Activated CD8-positive, alpha-beta T cell treated with anti-CD3 and anti-CD28 coated beads, Interleukin-2, amount 10 ng/mL, durations not matched to agents 7 days and 5 days (primary cell): ENCODE measurements around the gene LINC00305. TPM values are rescaled to one million over a fixed set of nuclear protein-coding genes. Genes with fewer than 3 reads are reported as not detected.

Source experiments
- ATAC-seq: fragments of 150-1000 bp; cut with Tn5 transposase; one replicate; pipeline ENCODE4 v1.10.0; 2021; ENCODE audit warnings: moderate library complexity
- CTCF ChIA-PET: fragments of 350-600 bp; sonication (Branson Sonifier 250); formaldehyde crosslinking; loops from one replicate; lab custom pipeline; 2021; ENCODE audit warnings: antibody characterized with exemption; lab: Charles Lee
- POLR2A ChIA-PET: fragments of 350-600 bp; sonication (Branson Sonifier 250); formaldehyde crosslinking; loops from one replicate; lab custom pipeline; 2021; ENCODE audit warnings: antibody characterized with exemption; lab: Charles Lee
- DNase-seq: peaks from one replicate; pipeline ENCODE4 v3.0.0-alpha.2; 2020
- H3K27ac Mint-ChIP-seq: one replicate; pipeline ENCODE4 v1.8.0; 2021; ENCODE audit warnings: mild to moderate bottlenecking, mixed read lengths
- H3K27me3 Mint-ChIP-seq: one replicate; pipeline ENCODE4 v1.8.0; 2021; ENCODE audit warnings: low read depth, mixed read lengths
- H3K36me3 Mint-ChIP-seq: one replicate; pipeline ENCODE4 v1.8.0; 2021; ENCODE audit warnings: low read depth, mixed read lengths
- H3K4me1 Mint-ChIP-seq: one replicate; pipeline ENCODE4 v1.8.0; 2021; ENCODE audit warnings: low read depth, mixed read lengths
- H3K4me3 Mint-ChIP-seq: one replicate; pipeline ENCODE4 v1.8.0; 2021; ENCODE audit warnings: mild to moderate bottlenecking, mixed read lengths
- H3K9me3 Mint-ChIP-seq: one replicate; pipeline ENCODE4 v1.8.0; 2022; ENCODE audit warnings: mixed read lengths; ENCODE audit not compliant: insufficient read depth
- total RNA-seq, 2 experiments: library from RNA; stranded (reverse); gene quantifications; one replicate each; pipeline ENCODE4 v1.2.3, GENCODE V29; 2021

LINC00305 gene
- total RNA-seq, 2 experiments from 2014 or later, result not detected

DNA sequence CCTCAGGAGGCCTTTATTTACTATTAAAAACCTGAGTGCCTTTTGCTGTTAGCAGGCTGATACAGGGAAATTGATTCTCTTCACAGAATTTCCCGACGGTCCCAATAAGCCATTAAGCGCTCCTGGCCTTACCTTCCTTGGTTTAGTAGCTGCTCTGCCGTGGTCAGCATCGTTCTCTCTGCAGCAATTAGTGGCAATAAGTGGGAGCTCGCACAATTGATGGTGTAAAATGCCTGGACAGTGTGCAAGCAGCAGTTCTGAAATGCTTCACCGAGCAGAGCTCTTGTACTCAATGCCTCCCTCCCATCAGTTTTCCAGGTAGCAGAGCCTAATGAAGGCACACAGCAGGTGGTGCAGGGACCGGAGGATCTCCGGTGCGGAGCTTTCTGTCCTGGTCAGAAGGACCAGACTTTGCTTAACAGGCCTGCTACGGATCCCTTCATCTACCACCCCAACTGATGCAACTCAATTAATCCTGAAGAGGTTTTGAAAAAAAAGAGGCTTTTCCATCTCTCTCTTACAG lies 1.1 kb upstream of the LINC00305 start:
- Mint-ChIP-seq H3K27ac (no peak overlapping the region), H3K36me3 (no peaks in the 10 kb centered on the region), H3K4me3 (no peak overlapping the region), H3K9me3 (no peaks in the 10 kb centered on the region), H3K4me1 (no peaks in the 10 kb centered on the region), H3K27me3 (no peaks in the 10 kb centered on the region)
- DNase-seq, result no peak
- POLR2A ChIA-PET, result no interaction called here
- CTCF ChIA-PET, result no interaction called here
- no peak for ATAC-seq

DNA sequence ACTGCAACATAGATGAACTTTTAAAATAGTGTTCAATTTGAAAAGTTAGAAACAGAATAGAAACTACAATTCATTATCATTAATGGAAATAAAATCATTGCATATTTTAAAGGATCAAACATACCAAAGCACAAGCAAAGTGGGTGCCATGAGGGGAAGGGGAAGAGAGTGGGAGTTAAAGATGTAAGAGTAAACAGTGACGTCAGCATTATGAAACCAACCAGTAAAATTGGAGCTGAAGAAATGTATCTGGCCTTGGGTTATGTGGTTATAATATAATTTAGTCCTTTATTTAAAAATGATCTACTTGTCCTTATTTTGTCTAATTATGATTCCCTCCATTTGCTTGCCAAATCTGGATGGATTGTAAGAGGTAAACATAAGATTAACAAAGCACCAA lies 6.0 kb downstream of the LINC00305 start:
- Mint-ChIP-seq H3K4me1 (no peaks in the 10 kb centered on the region), H3K27me3 (no peaks in the 10 kb centered on the region), H3K36me3 (no peaks in the 10 kb centered on the region), H3K27ac (no peak overlapping the region), H3K4me3 (no peak overlapping the region), H3K9me3 (no peaks in the 10 kb centered on the region)
- no peak for ATAC-seq
- DNase-seq, result no peak
- ChIA-PET CTCF (no interaction called here), POLR2A (no interaction called here)

DNA sequence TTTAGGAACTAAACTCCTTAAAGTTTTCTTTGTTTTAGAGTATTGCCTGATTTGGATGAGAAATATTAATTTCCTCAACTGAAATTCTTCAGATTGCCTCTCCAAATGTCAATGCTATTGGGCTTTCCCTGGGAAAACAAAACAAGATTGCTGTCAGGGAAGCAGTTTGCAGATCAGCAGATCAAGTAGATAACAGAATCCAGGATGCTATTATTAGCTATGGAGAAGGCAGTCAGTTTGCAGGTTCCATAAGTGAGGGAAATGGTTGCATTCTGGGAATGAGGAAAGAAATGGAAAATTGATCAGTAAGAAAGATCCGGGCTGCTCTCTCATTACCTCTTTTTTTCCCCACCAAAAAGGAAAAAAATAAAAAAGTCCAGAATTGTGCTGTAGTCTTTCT lies 11.0 kb downstream of the LINC00305 start:
- Mint-ChIP-seq H3K4me1 (no peaks in the 10 kb centered on the region), H3K4me3 (no peak overlapping the region), H3K27ac (no peak overlapping the region), H3K27me3 (no peaks in the 10 kb centered on the region), H3K36me3 (no peaks in the 10 kb centered on the region), H3K9me3 (no peaks in the 10 kb centered on the region)
- CTCF ChIA-PET, result no interaction called here
- POLR2A ChIA-PET, result no interaction called here
- no peak for ATAC-seq
- no peak for DNase-seq

DNA sequence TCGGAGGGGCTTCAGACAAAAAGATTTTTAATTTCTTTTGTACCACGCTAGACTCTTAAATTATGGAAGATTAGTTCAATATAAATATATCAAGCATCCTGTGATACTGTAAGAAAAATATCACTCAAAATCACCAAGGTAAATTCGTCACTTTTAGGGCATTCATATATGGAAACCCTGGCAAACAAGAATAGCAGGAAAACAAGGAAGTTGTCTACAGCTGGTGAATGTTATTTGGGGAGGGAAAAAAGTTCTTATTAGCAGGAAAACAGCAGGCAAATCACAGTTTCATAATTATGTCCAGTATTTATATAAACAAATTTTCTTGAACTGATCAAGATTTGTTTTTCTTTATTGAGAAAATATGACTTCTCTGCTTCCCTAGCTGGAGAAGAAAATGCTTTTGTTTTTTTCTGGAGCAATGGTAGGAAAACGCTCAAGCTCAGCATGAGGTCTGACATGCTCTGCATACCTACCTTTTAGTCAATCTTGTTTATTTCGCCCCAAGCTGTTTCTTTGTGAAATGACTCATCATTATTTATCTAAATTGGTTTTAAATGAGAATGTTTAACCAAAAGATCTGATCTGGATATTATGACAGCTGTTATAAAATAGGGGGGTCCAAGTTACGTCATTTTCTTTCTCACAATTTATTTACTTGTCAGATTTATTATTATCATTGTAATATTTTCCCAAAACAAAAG lies 14.7 kb downstream of the LINC00305 start:
- DNase-seq, result no peak
- H3K27ac Mint-ChIP-seq, result no peak overlapping the region
- no peaks in the 10 kb centered on the region for H3K9me3 Mint-ChIP-seq
- H3K27me3 Mint-ChIP-seq, result no peaks in the 10 kb centered on the region
- ATAC-seq, result no peak
- ChIA-PET POLR2A (no interaction called here), CTCF (no interaction called here)
- no peak overlapping the region for H3K4me3 Mint-ChIP-seq
- no peaks in the 10 kb centered on the region for H3K4me1 Mint-ChIP-seq
- H3K36me3 Mint-ChIP-seq, result no peaks in the 10 kb centered on the region

DNA sequence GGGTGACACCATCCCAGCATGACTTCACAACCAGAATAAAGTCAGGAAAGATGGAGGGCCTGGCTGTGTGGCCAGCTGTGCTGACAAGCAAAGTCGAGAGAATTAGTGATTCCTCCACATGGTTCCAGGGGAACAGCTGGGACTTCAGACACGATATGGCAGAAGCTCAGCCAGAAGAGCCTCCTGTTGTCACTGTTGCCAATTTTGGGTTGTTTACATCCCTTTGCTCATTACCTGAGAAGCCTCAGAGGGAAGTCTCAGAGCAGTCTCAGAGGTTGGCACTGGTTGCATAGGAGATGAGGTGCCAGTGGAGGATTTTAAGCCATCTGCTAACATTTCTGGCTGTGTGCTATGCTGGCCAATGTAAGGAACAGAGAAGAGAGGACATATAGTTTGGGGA lies 16.0 kb downstream of the LINC00305 start:
- DNase-seq, result no peak
- ATAC-seq, result no peak
- H3K27me3 Mint-ChIP-seq, result no peaks in the 10 kb centered on the region
- no peak overlapping the region for H3K4me3 Mint-ChIP-seq
- H3K36me3 Mint-ChIP-seq, result no peaks in the 10 kb centered on the region
- H3K4me1 Mint-ChIP-seq, result no peaks in the 10 kb centered on the region
- ChIA-PET CTCF (no interaction called here), POLR2A (no interaction called here)
- H3K27ac Mint-ChIP-seq, result no peak overlapping the region
- H3K9me3 Mint-ChIP-seq, result no peaks in the 10 kb centered on the region

DNA sequence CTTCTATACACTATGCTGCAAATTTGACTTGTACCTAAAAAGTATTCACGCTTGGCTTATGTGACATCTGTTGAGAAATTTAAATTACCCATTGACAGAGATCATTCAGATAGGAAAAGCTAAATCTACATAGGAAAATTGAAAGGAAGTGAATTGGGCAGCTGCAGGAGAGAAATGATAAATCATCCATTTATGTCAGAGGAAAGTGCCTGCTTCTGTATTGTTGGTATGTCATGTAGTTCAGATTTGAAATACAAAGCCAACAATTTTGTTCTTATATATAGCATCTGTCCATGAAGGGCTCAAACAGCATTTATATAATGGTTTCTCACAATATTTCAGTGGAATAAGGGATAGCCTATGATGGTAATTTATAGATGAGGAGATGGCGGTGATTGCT lies 17.6 kb downstream of the LINC00305 start:
- CTCF ChIA-PET, result no interaction called here
- DNase-seq (no peak), ATAC-seq (no peak)
- Mint-ChIP-seq H3K4me1 (no peaks in the 10 kb centered on the region), H3K27me3 (no peaks in the 10 kb centered on the region), H3K9me3 (no peaks in the 10 kb centered on the region), H3K27ac (no peak overlapping the region), H3K36me3 (no peaks in the 10 kb centered on the region), H3K4me3 (no peak overlapping the region)
- POLR2A ChIA-PET, result no interaction called here

DNA sequence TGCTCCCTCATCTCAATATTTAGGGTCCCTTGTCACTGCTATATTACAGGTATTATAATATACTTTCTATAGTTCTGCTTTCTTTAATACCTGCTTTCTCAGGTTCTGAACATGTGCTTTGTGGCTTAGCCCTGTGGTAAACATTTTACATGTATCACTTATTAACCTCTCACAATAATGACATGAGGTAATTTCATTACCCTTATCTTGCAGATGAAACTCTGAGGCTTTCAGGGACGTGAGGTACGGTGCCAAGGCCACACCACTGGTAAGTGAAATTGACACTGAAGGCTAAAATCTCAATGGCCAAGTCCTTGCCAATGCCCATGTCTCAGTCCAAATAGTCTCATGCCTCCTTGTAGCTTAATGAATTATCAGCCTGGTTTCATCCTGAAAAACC lies 21.7 kb downstream of the LINC00305 start:
- Mint-ChIP-seq H3K4me3 (no peak overlapping the region), H3K4me1 (no peaks in the 10 kb centered on the region), H3K27me3 (no peaks in the 10 kb centered on the region), H3K27ac (no peak overlapping the region), H3K9me3 (no peaks in the 10 kb centered on the region), H3K36me3 (no peaks in the 10 kb centered on the region)
- no peak for DNase-seq
- POLR2A ChIA-PET, result no interaction called here
- CTCF ChIA-PET, result no interaction called here
- ATAC-seq, result no peak

DNA sequence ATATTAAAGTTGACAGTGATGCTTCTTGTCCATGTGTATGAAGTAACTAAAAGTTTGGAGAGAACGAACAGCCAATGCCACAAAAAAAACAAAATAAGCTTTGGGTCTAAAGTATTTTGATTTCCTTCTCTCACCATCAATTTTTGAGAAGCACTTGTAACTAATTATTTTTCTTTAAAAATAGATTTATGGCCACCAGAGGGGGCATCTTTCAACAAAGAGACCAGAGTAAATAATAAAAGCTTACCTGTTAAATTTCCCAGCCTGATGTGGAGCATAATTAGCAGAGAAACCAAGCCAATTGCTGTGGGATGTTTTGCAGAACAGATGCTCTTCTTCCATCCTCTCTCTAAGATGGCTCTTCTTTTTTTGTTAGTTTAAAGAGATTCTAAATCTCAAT lies 29.0 kb downstream of the LINC00305 start:
- ChIA-PET POLR2A (no interaction called here), CTCF (no interaction called here)
- no peaks in the 10 kb centered on the region for H3K36me3 Mint-ChIP-seq

DNA sequence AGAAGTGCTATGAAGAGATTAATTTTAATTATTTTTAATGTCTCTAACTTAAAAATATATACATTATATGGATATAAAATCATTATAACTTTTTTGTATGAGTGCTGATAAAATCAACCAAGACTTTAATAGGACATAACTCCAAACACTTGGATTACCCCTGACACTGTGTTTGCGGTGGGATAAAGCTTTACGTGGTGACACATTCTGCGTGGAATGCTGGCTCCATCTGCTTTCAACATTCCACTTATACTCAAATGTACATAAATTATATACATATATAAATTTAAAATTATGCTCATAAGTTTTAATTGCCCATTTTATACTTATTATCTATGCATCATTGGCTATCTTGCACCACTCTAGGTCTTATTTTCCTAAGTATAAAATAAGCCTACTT lies 30.5 kb downstream of the LINC00305 start:
- peaks cover 3% of the 10 kb centered on the region for H3K27me3 Mint-ChIP-seq
- H3K4me3 Mint-ChIP-seq, result no peak overlapping the region
- H3K9me3 Mint-ChIP-seq, result no peaks in the 10 kb centered on the region
- CTCF ChIA-PET, result no interaction called here
- POLR2A ChIA-PET, result no interaction called here
- no peaks in the 10 kb centered on the region for H3K4me1 Mint-ChIP-seq
- DNase-seq, result no peak
- no peak for ATAC-seq
- no peak overlapping the region for H3K27ac Mint-ChIP-seq
- no peaks in the 10 kb centered on the region for H3K36me3 Mint-ChIP-seq

More for the DNA sequence above, 29.0 kb downstream of the LINC00305 start:
- Mint-ChIP-seq H3K4me1 (no peaks in the 10 kb centered on the region), H3K27ac (no peak overlapping the region), H3K9me3 (no peaks in the 10 kb centered on the region), H3K4me3 (no peak overlapping the region), H3K27me3 (peaks cover 3% of the 10 kb centered on the region)
- ATAC-seq (no peak), DNase-seq (no peak)

DNA sequence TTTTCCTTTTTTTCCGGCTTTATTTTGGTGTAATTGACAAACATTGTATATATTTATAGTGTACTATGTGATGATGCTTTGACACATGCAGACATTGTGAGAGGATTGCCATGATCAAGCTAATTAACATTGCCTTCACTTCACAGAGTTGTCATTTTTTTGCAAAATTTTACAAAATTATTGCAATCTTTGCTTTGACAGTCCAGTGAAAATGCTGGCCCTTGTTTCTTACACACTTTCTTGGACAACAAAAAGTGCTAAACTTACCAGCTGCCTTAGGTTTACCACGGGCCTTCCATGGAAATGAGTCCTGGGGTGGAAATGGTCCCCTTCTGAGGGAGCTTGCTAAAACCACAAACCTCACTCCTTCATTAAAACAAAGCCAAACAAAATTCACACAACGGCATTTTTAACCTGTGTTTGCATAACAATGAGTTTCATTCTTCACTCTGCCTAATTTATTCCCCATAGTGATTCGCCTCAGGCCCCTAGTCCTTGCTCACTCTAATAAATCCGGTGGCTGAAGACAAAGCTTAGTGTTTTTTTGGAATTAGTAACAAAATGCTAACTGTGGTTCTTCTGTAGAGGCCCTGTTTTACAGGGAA lies 32.2 kb downstream of the LINC00305 start:
- H3K27ac Mint-ChIP-seq, result no peak overlapping the region
- CTCF ChIA-PET, result no interaction called here
- no peak overlapping the region for H3K4me3 Mint-ChIP-seq
- no peaks in the 10 kb centered on the region for H3K36me3 Mint-ChIP-seq
- H3K9me3 Mint-ChIP-seq, result no peaks in the 10 kb centered on the region
- ATAC-seq (no peak), DNase-seq (no peak)
- H3K27me3 Mint-ChIP-seq, result peaks cover 3% of the 10 kb centered on the region
- POLR2A ChIA-PET, result no interaction called here
- no peaks in the 10 kb centered on the region for H3K4me1 Mint-ChIP-seq

DNA sequence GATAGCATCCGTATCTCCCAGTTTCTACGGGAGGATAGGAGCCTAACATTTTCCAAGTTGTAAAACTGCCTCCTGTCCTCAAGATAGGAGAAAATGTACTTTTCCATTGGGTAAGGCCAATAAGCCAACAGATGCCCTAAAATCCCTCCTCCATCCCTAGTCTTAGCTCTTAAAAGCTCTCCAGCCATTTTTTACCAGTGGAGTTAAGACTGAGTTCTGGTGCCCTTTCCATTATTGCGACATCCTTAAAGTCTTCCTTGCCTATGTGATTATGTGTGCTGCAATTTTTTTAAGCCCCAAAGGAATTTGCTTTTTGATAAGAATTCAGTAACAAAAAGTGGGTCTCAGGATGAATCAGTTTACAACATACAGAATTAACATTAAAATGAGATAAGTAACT lies 33.0 kb downstream of the LINC00305 start:
- ChIA-PET CTCF (no interaction called here), POLR2A (no interaction called here)
- Mint-ChIP-seq H3K9me3 (no peaks in the 10 kb centered on the region), H3K36me3 (no peaks in the 10 kb centered on the region), H3K4me1 (no peaks in the 10 kb centered on the region), H3K27me3 (peaks cover 3% of the 10 kb centered on the region), H3K27ac (no peak overlapping the region), H3K4me3 (no peak overlapping the region)
- no peak for DNase-seq
- ATAC-seq, result no peak

DNA sequence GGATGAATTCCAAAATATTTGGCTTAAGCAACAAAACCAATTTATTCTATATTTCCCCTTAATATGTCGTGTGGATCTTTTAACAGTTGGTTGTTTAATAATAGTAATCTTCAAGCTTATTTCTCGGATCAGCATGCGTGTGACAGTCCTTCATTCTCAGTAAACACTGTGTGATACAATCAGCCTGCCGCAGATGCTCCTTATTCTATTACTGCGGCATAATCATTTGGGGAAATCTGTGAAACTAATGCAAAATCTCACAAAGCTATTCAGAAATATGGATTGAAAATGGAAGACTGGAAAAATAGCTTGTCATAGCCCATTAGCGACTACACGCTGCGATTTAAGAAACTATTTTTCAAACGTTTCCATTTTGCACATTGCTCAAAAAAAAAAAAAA lies 36.9 kb downstream of the LINC00305 start:
- peaks cover 3% of the 10 kb centered on the region for H3K27me3 Mint-ChIP-seq
- DNase-seq (no peak), ATAC-seq (no peak)
- no peaks in the 10 kb centered on the region for H3K4me1 Mint-ChIP-seq
- H3K9me3 Mint-ChIP-seq, result no peaks in the 10 kb centered on the region
- no peak overlapping the region for H3K27ac Mint-ChIP-seq
- H3K36me3 Mint-ChIP-seq, result no peaks in the 10 kb centered on the region
- POLR2A ChIA-PET, result no interaction called here
- no peak overlapping the region for H3K4me3 Mint-ChIP-seq
- CTCF ChIA-PET, result no interaction called here
